ENCODE data around the gene SLC25A45.

DNA sequence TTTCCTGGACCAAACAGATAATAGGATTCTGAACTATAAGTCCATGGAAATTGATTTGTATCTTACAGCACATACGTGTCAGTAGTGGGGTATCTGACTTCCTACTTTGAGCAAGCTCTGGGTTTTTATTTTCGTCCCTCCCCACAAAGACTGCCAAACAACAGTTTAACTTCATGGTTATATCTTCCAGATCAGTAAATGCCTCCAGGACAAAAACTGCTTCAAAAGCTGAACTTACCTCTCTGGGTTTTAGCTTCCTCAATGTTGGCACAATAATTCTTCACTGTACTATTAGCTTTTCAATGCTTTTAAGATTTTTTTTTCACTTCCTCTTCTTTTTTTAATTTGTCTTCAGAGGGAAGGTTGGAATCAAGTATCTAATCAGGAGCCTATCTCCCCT, 53.0 kb downstream of the SLC25A45 start:
- TF ChIP-seq, protein P1, sequence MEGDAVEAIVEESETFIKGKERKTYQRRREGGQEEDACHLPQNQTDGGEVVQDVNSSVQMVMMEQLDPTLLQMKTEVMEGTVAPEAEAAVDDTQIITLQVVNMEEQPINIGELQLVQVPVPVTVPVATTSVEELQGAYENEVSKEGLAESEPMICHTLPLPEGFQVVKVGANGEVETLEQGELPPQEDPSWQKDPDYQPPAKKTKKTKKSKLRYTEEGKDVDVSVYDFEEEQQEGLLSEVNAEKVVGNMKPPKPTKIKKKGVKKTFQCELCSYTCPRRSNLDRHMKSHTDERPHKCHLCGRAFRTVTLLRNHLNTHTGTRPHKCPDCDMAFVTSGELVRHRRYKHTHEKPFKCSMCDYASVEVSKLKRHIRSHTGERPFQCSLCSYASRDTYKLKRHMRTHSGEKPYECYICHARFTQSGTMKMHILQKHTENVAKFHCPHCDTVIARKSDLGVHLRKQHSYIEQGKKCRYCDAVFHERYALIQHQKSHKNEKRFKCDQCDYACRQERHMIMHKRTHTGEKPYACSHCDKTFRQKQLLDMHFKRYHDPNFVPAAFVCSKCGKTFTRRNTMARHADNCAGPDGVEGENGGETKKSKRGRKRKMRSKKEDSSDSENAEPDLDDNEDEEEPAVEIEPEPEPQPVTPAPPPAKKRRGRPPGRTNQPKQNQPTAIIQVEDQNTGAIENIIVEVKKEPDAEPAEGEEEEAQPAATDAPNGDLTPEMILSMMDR (IDR thresholded peaks at IDR 0.05) = no peak
- no peak for TF ChIP-seq POLR2A (IDR thresholded peaks at IDR 0.05)

All from vagina (tissue), 2 donors.